Loucy (cell line): ENCODE measurements around the gene ALPL.

Experiments
- EZH2phosphoT487 ChIP-seq: fragments of 200-600 bp; IDR thresholded peaks from 2 replicates; pipeline ENCODE4 v1.6.1; 2018; ENCODE audit warnings: antibody characterized with exemption, mild to moderate bottlenecking, moderate library complexity, borderline replicate concordance
- TF ChIP-seq, protein P1 (sequence below): fragments of 200-600 bp; sonication (generic); conservative IDR thresholded peaks from 2 replicates; pipeline ENCODE4 v1.5.1; 2014; ENCODE audit warnings: mild to moderate bottlenecking, antibody characterized with exemption, low read length

DNA sequence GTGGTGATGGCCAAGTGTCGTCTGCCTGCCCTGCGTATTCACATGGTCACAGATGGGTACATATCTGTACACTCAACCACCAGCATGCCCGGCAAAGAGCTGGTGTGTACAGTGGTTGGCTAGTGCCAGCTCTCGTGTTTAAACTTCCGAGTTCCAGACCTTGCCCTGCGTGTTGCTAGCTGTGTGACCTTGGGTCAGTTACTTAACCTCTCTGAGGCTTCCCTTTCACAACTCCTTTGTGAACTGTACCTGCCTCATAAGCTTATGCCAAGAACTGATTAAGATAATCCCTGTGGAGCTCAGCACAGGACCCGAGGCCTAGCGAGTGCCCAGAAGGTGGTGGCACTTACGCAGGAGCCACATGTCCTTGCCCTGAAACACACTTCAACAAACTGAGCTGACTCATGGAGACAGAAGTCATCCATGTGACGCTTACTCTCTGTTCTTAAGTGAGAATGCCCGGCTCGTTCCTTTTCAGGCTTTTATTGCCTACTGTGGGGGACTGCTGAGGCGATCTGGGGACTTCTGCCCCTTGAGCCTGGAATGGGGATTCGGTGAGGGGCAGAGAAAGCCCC, 55.4 kb downstream of the ALPL start:
- no peak for TF ChIP-seq EZH2phosphoT487
- TF ChIP-seq, protein P1, sequence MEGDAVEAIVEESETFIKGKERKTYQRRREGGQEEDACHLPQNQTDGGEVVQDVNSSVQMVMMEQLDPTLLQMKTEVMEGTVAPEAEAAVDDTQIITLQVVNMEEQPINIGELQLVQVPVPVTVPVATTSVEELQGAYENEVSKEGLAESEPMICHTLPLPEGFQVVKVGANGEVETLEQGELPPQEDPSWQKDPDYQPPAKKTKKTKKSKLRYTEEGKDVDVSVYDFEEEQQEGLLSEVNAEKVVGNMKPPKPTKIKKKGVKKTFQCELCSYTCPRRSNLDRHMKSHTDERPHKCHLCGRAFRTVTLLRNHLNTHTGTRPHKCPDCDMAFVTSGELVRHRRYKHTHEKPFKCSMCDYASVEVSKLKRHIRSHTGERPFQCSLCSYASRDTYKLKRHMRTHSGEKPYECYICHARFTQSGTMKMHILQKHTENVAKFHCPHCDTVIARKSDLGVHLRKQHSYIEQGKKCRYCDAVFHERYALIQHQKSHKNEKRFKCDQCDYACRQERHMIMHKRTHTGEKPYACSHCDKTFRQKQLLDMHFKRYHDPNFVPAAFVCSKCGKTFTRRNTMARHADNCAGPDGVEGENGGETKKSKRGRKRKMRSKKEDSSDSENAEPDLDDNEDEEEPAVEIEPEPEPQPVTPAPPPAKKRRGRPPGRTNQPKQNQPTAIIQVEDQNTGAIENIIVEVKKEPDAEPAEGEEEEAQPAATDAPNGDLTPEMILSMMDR, result no peak
